PC-3 (cell line): ENCODE results near the gene RNF150. TPM values are rescaled to one million over a fixed set of nuclear protein-coding genes. Genes with fewer than 3 reads are reported as not detected.

Source experiments
- ATAC-seq: fragments of 200-7000 bp; cut with Tn5 transposase; 2 replicates; pipeline ENCODE4 v1.9.1; 2020; ENCODE audit warnings: mild to moderate bottlenecking, moderate library complexity
- BruUV-seq: library from RNA; stranded (reverse); fragments of 400-500 nt; replicated peaks from 2 replicates; lab custom pipeline; 2021; lab: Mats Ljungman, UMichigan
- CTCF ChIA-PET: fragments of 300-600 bp; sonication (Branson Sonifier 250); formaldehyde crosslinking; loops from one replicate; lab custom pipeline; 2022; ENCODE audit warnings: antibody characterized with exemption; lab: Charles Lee
- POLR2A ChIA-PET: fragments of 300-600 bp; sonication (Branson Sonifier 250); formaldehyde crosslinking; loops from one replicate; lab custom pipeline; 2022; ENCODE audit warnings: antibody characterized with exemption; ENCODE audit not compliant: unreplicated experiment; lab: Charles Lee
- DNase-seq: peaks from one replicate; pipeline ENCODE4 v3.0.0-alpha.2; 2015
- H2AFZ ChIP-seq: fragments of 300-600 bp; sonication (generic); 2 replicates; pipeline ENCODE4 v1.6.0; 2016; ENCODE audit warnings: antibody characterized with exemption, low read length
- H3F3A ChIP-seq: fragments of 300-600 bp; sonication (generic); one replicate; pipeline ENCODE4 v1.6.0; 2017; ENCODE audit warnings: antibody characterized with exemption, low read length, control low read depth, mild to moderate bottlenecking; ENCODE audit not compliant: unreplicated experiment
- H3K27ac ChIP-seq: fragments of 300-600 bp; sonication (generic); 2 replicates; pipeline ENCODE4 v1.5.1; 2016; ENCODE audit warnings: mild to moderate bottlenecking, low read length
- H3K27me3 ChIP-seq: fragments of 300-600 bp; sonication (generic); 2 replicates; pipeline ENCODE4 v1.6.1; 2016; ENCODE audit warnings: low read length, mixed read lengths
- H3K36me3 ChIP-seq: fragments of 300-600 bp; sonication (generic); 2 replicates; pipeline ENCODE4 v1.6.1; 2016; ENCODE audit warnings: low read depth, mixed run types, low read length, mixed read lengths
- H3K4me1 ChIP-seq: fragments of 300-600 bp; sonication (generic); 2 replicates; pipeline ENCODE4 v1.5.1; 2016; ENCODE audit warnings: low read length; ENCODE audit not compliant: insufficient read depth
- H3K4me2 ChIP-seq: fragments of 300-600 bp; sonication (generic); 2 replicates; pipeline ENCODE4 v1.6.0; 2016; ENCODE audit warnings: low read length
- H3K4me3 ChIP-seq: fragments of 300-600 bp; sonication (generic); 2 replicates; pipeline ENCODE4 v1.5.1; 2016; ENCODE audit warnings: mild to moderate bottlenecking, low read length, mixed read lengths
- H3K79me2 ChIP-seq: fragments of 300-600 bp; sonication (generic); 2 replicates; pipeline ENCODE4 v1.6.1; 2017; ENCODE audit warnings: low read length, mixed read lengths
- H3K9ac ChIP-seq: fragments of 300-600 bp; sonication (generic); 2 replicates; pipeline ENCODE4 v1.6.0; 2016; ENCODE audit warnings: mild to moderate bottlenecking, low read length
- H3K9me2 ChIP-seq: fragments of 300-600 bp; sonication (generic); replicated peaks from 2 replicates; pipeline ENCODE4 v1.6.1; 2016; ENCODE audit warnings: mixed run types, low read length, mixed read lengths
- H3K9me3 ChIP-seq: fragments of 300-600 bp; sonication (generic); 2 replicates; pipeline ENCODE4 v1.6.1; 2016; ENCODE audit warnings: low read length, mixed read lengths
- H4K20me1 ChIP-seq: fragments of 300-600 bp; sonication (generic); 2 replicates; pipeline ENCODE4 v1.6.1; 2016; ENCODE audit warnings: low read length, mixed read lengths
- EZH2 ChIP-seq: fragments of 300-600 bp; sonication (generic); IDR thresholded peaks from one replicate; pipeline ENCODE4 v1.6.1; 2017; ENCODE audit warnings: antibody characterized with exemption, mild to moderate bottlenecking, low read length; ENCODE audit not compliant: unreplicated experiment
- EZH2phosphoT487 ChIP-seq: fragments of 300-600 bp; sonication (generic); IDR thresholded peaks from 2 replicates; pipeline ENCODE4 v1.6.1; 2018; ENCODE audit warnings: mild to moderate bottlenecking, antibody characterized with exemption, low read length, borderline replicate concordance
- intact Hi-C: fragments of 100-400 bp; cut with micrococcal nuclease; formaldehyde crosslinking; loops from 2 replicates; pipeline ENCODE4 v1.9.0; 2023
- total RNA-seq: library from RNA; depleted of rRNA; stranded (reverse); fragments of >200 nt; gene quantifications from 2 replicates; pipeline ENCODE4 v1.2.3, GENCODE V29; 2014
- TF ChIP-seq, protein P1 (sequence below): fragments of 300-600 bp; sonication (generic); conservative IDR thresholded peaks from 2 replicates; pipeline ENCODE4 v1.5.1; 2017; ENCODE audit warnings: antibody characterized with exemption, low read depth, mild to moderate bottlenecking, low read length

RNF150 gene
- total RNA-seq, 1 experiment from 2014 or later: 0.55 TPM

DNA sequence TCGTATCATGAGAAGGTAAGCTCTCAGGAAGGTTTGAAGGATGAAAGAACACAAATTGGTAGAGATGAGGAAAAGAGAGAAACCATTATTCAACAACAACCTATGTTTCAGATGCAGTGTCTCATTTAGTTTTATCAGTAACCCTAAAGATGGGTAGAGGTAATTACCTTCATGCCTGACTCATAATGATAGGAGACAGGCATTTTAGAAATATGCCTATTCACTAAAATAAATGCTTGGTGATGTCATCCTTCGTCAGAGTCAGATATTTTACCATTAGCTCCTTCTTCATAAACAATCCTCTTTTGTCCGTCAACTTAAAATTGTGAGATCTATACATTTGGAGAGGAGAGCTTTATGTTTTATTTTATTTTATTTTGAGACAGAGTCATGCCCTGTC is 21.5 kb upstream of the RNF150 start:
- no peak overlapping the region for H3K4me3 ChIP-seq
- H3K9ac ChIP-seq: no peak overlapping the region
- H3K9me2 ChIP-seq: no peaks in the 10 kb centered on the region
- H3K27me3 ChIP-seq: 0 out of 2 replicates have a peak, but pooled peaks cover 7% of the 10 kb centered on the region
- TF ChIP-seq, protein P1, sequence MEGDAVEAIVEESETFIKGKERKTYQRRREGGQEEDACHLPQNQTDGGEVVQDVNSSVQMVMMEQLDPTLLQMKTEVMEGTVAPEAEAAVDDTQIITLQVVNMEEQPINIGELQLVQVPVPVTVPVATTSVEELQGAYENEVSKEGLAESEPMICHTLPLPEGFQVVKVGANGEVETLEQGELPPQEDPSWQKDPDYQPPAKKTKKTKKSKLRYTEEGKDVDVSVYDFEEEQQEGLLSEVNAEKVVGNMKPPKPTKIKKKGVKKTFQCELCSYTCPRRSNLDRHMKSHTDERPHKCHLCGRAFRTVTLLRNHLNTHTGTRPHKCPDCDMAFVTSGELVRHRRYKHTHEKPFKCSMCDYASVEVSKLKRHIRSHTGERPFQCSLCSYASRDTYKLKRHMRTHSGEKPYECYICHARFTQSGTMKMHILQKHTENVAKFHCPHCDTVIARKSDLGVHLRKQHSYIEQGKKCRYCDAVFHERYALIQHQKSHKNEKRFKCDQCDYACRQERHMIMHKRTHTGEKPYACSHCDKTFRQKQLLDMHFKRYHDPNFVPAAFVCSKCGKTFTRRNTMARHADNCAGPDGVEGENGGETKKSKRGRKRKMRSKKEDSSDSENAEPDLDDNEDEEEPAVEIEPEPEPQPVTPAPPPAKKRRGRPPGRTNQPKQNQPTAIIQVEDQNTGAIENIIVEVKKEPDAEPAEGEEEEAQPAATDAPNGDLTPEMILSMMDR: no peak
- TF ChIP-seq EZH2 (no peak), EZH2phosphoT487 (no peak)
- BruUV-seq: no TSS peak
- no peaks in the 10 kb centered on the region for H3K79me2 ChIP-seq
- CTCF ChIA-PET: no interaction called here
- no peaks in the 10 kb centered on the region for H4K20me1 ChIP-seq
- H3K27ac ChIP-seq: no peak overlapping the region
- H3K4me2 ChIP-seq: no peak overlapping the region
- intact Hi-C loops: loop anchor here (5.0 to 10.0 kb wide), 4 partner anchors 153 to 1930 kb away; no protein-coding TSS in a partner anchor
- H3K36me3 ChIP-seq: no peaks in the 10 kb centered on the region
- no peaks in the 10 kb centered on the region for H3K4me1 ChIP-seq
- H2AFZ ChIP-seq: no peak overlapping the region
- DNase-seq: no peak
- H3K9me3 ChIP-seq: no peaks in the 10 kb centered on the region
- H3F3A ChIP-seq: no peaks in the 10 kb centered on the region
- ATAC-seq: no peak
- POLR2A ChIA-PET: no interaction called here

DNA sequence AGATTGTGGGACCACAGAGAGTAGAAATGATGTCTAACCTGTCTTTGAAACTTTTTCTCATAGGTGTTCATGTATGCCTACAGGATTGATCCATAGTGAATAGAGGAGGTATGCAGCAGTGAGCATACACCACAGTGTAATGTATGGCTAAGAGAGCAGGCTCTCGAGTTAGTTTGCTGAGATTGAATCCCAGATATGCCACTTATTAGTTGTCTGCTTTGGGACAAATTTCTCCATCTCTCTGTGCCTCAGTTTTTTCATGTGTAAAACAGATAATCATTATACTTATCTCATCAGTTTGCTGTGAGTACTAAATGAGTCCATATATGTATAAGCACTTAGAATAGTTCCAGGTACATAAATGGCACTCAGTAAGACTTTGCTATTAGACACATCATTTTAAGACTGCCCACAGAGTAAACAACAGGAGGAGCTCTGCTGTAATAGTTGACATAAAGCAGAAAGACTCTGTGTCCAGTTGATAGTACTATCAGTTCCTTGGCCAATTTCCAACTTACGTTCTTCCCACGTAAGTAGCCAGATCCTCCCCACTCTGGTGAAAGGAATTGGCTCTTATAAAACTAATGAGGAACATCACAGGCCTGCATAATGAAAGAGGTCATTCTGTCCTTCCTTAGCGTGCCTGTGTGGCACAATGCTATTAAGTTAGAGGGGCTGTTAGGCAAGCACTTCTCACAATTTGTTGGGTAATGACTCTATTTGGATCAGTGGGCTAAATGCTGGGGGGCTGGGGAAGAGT is 20.7 kb upstream of the RNF150 start:
- CTCF ChIA-PET: no interaction called here
- Histone ChIP-seq H3K79me2 (no peaks in the 10 kb centered on the region), H3K27ac (no peak overlapping the region), H3K4me1 (no peaks in the 10 kb centered on the region), H3K4me2 (no peak overlapping the region), H3K4me3 (no peak overlapping the region), H4K20me1 (no peaks in the 10 kb centered on the region), H3K9ac (no peak overlapping the region), H3K9me3 (no peaks in the 10 kb centered on the region), H2AFZ (no peak overlapping the region), H3K9me2 (no peaks in the 10 kb centered on the region), H3K27me3 (0 out of 2 replicates have a peak, but pooled peaks cover 7% of the 10 kb centered on the region), H3F3A (no peaks in the 10 kb centered on the region), H3K36me3 (no peaks in the 10 kb centered on the region)
- no TSS peak for BruUV-seq
- intact Hi-C loops: loop anchor here (10.0 kb wide), 1 partner anchor 1931 kb away; no protein-coding TSS in a partner anchor
- ATAC-seq (no peak), DNase-seq (no peak)
- POLR2A ChIA-PET: no interaction called here
- TF ChIP-seq EZH2: no peak
- TF ChIP-seq, protein P1: no peak
- TF ChIP-seq EZH2phosphoT487: no peak

DNA sequence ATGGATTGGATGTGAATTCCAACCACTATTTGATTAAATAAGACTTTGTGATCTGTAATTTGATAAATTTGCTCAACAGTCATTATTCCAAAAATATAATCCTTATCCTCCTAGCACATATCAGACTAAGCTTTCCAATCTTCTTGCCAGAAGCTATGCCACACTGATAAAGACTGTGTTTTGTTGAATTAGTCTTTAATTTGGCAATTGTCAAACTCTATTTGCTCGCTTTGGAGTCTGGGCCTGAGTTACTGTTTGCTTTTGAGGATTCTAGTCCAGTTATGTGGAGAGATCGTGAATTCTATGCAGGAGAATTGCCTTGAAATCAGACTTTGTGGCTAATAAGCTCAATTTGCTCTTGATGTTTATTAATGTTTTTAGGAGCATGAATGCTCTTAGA is 10.9 kb upstream of the RNF150 start:
- peaks cover 9% of the 10 kb centered on the region for H3K27me3 ChIP-seq
- H3K4me3 ChIP-seq: no peak overlapping the region
- H3F3A ChIP-seq: no peaks in the 10 kb centered on the region
- H3K4me1 ChIP-seq: peaks cover 4% of the 10 kb centered on the region; the same call in 1 of the 2 replicates
- POLR2A ChIA-PET: no interaction called here
- H2AFZ ChIP-seq: no peak overlapping the region
- ATAC-seq (no peak), DNase-seq (no peak)
- H3K27ac ChIP-seq: no peak overlapping the region
- BruUV-seq: no TSS peak
- no peak overlapping the region for H3K9ac ChIP-seq
- intact Hi-C loops: no loop called here
- TF ChIP-seq EZH2 (no peak), EZH2phosphoT487 (no peak)
- TF ChIP-seq, protein P1: no peak
- no peaks in the 10 kb centered on the region for H3K9me3 ChIP-seq
- no peaks in the 10 kb centered on the region for H3K79me2 ChIP-seq
- no peak overlapping the region for H3K4me2 ChIP-seq
- H4K20me1 ChIP-seq: no peaks in the 10 kb centered on the region
- H3K36me3 ChIP-seq: no peaks in the 10 kb centered on the region
- no peaks in the 10 kb centered on the region for H3K9me2 ChIP-seq
- CTCF ChIA-PET: interaction anchor here (0.5 kb wide), 1 partner anchor 260 kb away, joined by 3 read pairs; no protein-coding TSS in a partner anchor
